Neutrophil (primary cell): ENCODE data around the gene TGM1.

ENCODE experiments used
- H3K27ac ChIP-seq: fragments of 200-600 bp; sonication (generic); 2 replicates; pipeline ENCODE4 v1.5.1; 2016; ENCODE audit warnings: mild to moderate bottlenecking, moderate library complexity
- H3K27me3 ChIP-seq: fragments of 200-600 bp; sonication (generic); 2 replicates; pipeline ENCODE4 v1.6.0; 2016; ENCODE audit warnings: mild to moderate bottlenecking
- H3K36me3 ChIP-seq: fragments of 200-600 bp; sonication (generic); 2 replicates; pipeline ENCODE4 v1.5.1; 2017
- H3K4me1 ChIP-seq, 2 experiments: fragments of 200-600 bp in 1 of 2; sonication (generic) in 1 of 2; 1 replicate in 1 of 2; 2 replicates in 1 of 2; pipeline versions ENCODE4 v1.5.1 to v1.6.1; 2013 to 2016; ENCODE audit warnings: low read depth in 1 of 2, low read length in 1 of 2, mild to moderate bottlenecking in 1 of 2, moderate library complexity in 1 of 2; ENCODE audit not compliant: control insufficient read depth in 1 of 2, insufficient read depth in 1 of 2
- H3K4me3 ChIP-seq, 2 experiments: fragments of 200-600 bp in 1 of 2; sonication (generic) in 1 of 2; 1 replicate in 1 of 2; 2 replicates in 1 of 2; pipeline ENCODE4 v1.5.1; 2013 to 2016; ENCODE audit warnings: low read depth in 1 of 2, low read length in 1 of 2, mild to moderate bottlenecking in 1 of 2, moderate library complexity in 1 of 2
- H3K9me3 ChIP-seq: fragments of 200-600 bp; sonication (generic); 2 replicates; pipeline ENCODE4 v1.5.1; 2016
- TF ChIP-seq, protein P1 (sequence below): fragments of 200-600 bp; sonication (generic); IDR thresholded peaks from 2 replicates; pipeline ENCODE4 v1.5.1; 2016; ENCODE audit warnings: antibody characterized with exemption

TGM1 gene

DNA sequence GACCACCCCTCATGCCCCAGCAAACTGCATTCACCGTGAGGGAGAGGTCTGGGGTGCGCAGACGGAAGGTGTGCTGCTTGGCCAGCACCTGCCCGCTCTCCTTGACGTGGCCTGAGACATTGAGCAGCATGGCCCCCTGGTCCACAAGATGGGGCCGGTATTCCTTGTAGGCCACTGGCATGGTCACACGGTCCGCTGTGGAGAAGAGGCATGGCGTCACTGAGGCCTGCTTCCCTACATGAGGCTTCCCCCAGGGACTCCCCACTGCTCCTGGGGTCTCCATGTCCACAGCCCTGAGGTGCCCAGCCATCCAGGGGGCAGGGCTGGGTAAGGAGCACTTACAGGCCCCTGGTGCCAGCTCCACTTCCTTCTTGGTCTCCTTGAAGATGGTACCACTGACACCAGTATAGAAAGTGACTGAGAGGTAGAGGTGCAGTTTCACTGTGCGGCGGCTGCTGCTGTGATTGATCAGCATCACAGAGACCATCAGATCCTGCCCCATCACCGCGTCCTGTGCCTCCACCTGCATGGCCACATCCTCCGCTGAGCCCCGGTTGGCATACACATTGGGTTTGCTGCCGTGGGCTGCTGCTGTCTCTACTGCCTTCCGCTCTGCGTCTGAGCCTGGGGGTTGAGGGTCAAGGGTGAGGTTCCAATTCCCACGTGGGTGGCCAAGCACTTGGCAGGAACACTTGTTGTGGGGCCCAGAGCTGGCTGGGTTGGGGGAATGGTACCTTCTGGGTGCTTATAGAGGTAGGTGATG, 8.2 kb downstream of the TGM1 start:
- H3K27ac ChIP-seq: no peak overlapping the region
- TF ChIP-seq, protein P1, sequence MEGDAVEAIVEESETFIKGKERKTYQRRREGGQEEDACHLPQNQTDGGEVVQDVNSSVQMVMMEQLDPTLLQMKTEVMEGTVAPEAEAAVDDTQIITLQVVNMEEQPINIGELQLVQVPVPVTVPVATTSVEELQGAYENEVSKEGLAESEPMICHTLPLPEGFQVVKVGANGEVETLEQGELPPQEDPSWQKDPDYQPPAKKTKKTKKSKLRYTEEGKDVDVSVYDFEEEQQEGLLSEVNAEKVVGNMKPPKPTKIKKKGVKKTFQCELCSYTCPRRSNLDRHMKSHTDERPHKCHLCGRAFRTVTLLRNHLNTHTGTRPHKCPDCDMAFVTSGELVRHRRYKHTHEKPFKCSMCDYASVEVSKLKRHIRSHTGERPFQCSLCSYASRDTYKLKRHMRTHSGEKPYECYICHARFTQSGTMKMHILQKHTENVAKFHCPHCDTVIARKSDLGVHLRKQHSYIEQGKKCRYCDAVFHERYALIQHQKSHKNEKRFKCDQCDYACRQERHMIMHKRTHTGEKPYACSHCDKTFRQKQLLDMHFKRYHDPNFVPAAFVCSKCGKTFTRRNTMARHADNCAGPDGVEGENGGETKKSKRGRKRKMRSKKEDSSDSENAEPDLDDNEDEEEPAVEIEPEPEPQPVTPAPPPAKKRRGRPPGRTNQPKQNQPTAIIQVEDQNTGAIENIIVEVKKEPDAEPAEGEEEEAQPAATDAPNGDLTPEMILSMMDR: no peak
- no peaks in the 10 kb centered on the region for H3K9me3 ChIP-seq
- no peaks in the 10 kb centered on the region for H3K4me1 ChIP-seq
- no peaks in the 10 kb centered on the region for H3K27me3 ChIP-seq
- H3K4me3 ChIP-seq: no peak overlapping the region
- H3K36me3 ChIP-seq: peaks cover 42% of the 10 kb centered on the region

DNA sequence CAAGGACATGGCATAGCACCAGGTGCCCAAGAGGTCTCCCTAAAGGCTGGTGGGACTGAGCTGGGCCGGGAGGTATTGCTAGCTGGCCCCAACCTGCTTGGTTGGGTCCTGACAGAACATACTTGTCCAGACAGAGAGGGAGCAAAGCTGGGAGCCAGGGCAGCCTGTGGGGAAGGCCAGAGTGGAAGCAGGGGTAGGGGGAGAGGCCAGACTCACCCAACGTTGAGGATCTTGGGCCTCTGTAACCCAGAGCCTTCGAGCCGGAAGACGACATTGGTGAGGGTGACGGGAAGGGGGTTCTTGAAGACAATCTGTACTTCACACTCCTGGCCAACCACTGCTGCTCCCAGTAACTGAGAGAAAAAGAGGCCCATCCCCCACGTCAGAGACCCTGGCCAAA, 9.0 kb downstream of the TGM1 start:
- Histone ChIP-seq H3K27me3 (no peaks in the 10 kb centered on the region), H3K9me3 (no peaks in the 10 kb centered on the region), H3K36me3 (peaks cover 36% of the 10 kb centered on the region), H3K4me3 (no peak overlapping the region), H3K4me1 (no peaks in the 10 kb centered on the region), H3K27ac (no peak overlapping the region)
- TF ChIP-seq, protein P1: no peak

DNA sequence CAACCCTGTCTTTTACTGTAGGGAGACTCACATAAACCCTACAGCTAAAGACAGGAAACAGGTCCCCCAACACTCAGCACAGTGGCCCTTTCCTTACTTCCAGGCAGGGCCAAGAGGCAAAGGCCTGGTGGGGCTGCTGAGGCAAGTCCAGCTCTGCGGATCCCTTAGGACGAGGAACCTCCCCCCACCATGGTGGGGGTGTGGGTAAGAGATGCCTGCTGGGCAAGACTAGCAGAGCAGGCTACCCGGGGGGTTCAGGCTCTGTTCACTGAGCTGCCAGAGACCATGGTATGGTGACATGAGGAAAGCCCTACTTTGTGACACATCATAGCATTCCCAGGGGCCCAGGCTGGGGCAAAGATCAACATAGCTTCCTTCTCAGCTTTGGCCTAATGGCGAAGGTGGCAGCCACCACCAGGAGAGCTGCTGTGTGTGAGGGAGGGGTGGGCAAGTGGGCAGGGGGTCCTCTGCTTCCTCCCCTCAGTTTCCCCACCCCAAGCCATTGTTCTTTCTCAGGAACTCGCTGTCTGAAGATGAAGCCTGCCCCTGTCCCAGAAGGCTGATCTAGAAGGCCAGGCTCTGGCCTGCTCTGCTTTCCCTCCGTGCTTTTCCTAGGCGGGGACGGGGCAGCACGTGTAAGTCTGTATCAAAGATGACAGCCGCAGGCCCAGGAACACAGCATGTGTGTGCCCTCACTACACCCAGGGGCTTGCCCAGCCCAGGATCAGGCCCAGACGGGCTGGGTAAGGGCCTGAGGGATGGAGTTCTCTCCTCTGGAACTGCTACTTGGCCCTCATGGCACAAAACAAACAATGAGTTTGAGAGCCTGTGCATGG, 10.5 kb downstream of the TGM1 start:
- TF ChIP-seq, protein P1: no peak

DNA sequence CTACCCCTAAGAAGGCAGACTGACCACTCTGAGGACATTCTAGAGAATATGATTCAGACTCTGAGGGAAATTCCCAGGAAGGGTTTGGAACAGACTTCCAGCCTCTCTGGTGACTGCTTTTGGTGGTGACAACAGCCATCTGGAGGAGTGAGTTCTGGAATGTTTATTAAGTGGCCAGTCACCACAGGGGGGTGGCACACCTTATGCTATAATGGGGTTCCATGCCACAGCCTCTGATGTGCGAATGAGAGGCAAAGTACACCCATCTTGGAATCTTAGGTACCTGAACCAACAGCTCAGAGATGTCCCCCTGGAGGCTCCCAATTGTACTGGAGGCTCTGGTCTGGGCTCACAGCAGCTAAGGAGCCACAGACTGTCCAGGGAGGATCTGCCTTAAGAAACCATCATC, 11.1 kb downstream of the TGM1 start:
- Histone ChIP-seq H3K4me1 (no peaks in the 10 kb centered on the region), H3K27ac (no peak overlapping the region), H3K36me3 (peaks cover 28% of the 10 kb centered on the region)

More for the DNA sequence above, 10.5 kb downstream of the TGM1 start:
- no peaks in the 10 kb centered on the region for H3K27me3 ChIP-seq
- no peaks in the 10 kb centered on the region for H3K4me1 ChIP-seq
- no peak overlapping the region for H3K27ac ChIP-seq
- H3K36me3 ChIP-seq: peaks cover 28% of the 10 kb centered on the region
- no peak overlapping the region for H3K4me3 ChIP-seq
- H3K9me3 ChIP-seq: no peaks in the 10 kb centered on the region

DNA sequence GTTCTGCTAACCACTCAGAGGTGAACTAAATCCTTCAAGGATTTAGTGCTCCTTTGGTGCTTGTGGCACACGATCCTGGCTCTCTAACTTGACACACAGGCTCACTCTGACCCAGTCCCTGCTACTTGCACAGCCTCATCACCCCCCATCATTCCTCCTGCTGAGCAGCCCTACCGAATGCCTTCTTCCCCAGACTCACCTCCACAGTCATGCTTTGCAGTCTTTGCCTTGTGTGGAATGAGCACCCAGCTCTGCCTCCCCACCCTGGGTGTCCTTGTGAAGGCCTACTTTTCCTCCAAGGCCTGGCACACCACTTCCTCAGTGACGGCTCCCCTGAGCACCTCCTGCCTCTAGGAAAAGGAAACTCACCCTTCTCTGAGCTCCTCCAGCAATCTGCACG, 12.6 kb downstream of the TGM1 start:
- Histone ChIP-seq H3K4me1 (no peaks in the 10 kb centered on the region), H3K27ac (no peak overlapping the region), H3K36me3 (peaks cover 27% of the 10 kb centered on the region), H3K4me3 (no peak overlapping the region), H3K27me3 (no peaks in the 10 kb centered on the region), H3K9me3 (no peaks in the 10 kb centered on the region)
- TF ChIP-seq, protein P1: no peak

More for the DNA sequence above, 11.1 kb downstream of the TGM1 start:
- no peaks in the 10 kb centered on the region for H3K27me3 ChIP-seq
- TF ChIP-seq, protein P1: no peak
- H3K4me3 ChIP-seq: no peak overlapping the region
- no peaks in the 10 kb centered on the region for H3K9me3 ChIP-seq
